ENCODE results near the gene SNAP91. TPM values are rescaled to one million over a fixed set of nuclear protein-coding genes. Genes with fewer than 3 reads are reported as not detected.
"Not testable (repeated sequence)": the region's sequence is repeated elsewhere in the genome, so short reads cannot be mapped to it uniquely, and the experiment has no call there.

The SNAP91 gene
- total RNA-seq, 1 experiment from 2014 or later = not detected

- DNase-seq (ENCODE audit: low read depth) = no peak
Measured at GRCh38 chr6:83633149-83633548, 75.8 kb downstream of the SNAP91 start.

- DNase-seq (ENCODE audit: low read depth) = not testable (repeated sequence)
Measured at GRCh38 chr6:83629908-83630307, 79.0 kb downstream of the SNAP91 start.

GRCh38 chr6:83615025-83615999 is 93.6 kb downstream of the SNAP91 start:
- peak; percentile 39 for DNase-seq (ENCODE audit: low read depth)

- DNase-seq (ENCODE audit: low read depth) = no peak
Measured at GRCh38 chr6:83613378-83613777, 95.5 kb downstream of the SNAP91 start.

- DNase-seq (ENCODE audit: low read depth) = no peak
Measured at GRCh38 chr6:83609248-83609647, 99.7 kb downstream of the SNAP91 start.

GRCh38 chr6:83605517-83605916 is 103.4 kb downstream of the SNAP91 start:
- no peak for DNase-seq (ENCODE audit: low read depth)

- DNase-seq (ENCODE audit: low read depth) = no peak
Measured at GRCh38 chr6:83603551-83603950, 105.3 kb downstream of the SNAP91 start.

GRCh38 chr6:83601119-83601518 is 107.8 kb downstream of the SNAP91 start:
- no peak for DNase-seq (ENCODE audit: low read depth)

- no peak for DNase-seq (ENCODE audit: low read depth)
Measured at GRCh38 chr6:83600459-83600858, 108.4 kb downstream of the SNAP91 start.

GRCh38 chr6:83597511-83597910 is 111.4 kb downstream of the SNAP91 start:
- no peak for DNase-seq (ENCODE audit: low read depth)

GRCh38 chr6:83597051-83597450 is 111.8 kb downstream of the SNAP91 start:
- DNase-seq (ENCODE audit: low read depth) = no peak

- no peak for DNase-seq (ENCODE audit: low read depth)
Measured at GRCh38 chr6:83594941-83595340, 114.0 kb downstream of the SNAP91 start.

- no peak for DNase-seq (ENCODE audit: low read depth)
Measured at GRCh38 chr6:83593395-83593785, 115.5 kb downstream of the SNAP91 start.

GRCh38 chr6:83592770-83593394 is 116.0 kb downstream of the SNAP91 start:
- peak; percentile 45 for DNase-seq (ENCODE audit: low read depth)

- DNase-seq (ENCODE audit: low read depth) = no peak
Measured at GRCh38 chr6:83590416-83590815, 118.5 kb downstream of the SNAP91 start.

GRCh38 chr6:83589076-83589475 is 119.8 kb downstream of the SNAP91 start:
- no peak for DNase-seq (ENCODE audit: low read depth)

- no peak for DNase-seq (ENCODE audit: low read depth)
Measured at GRCh38 chr6:83578057-83578456, 130.8 kb downstream of the SNAP91 start.

- no peak for DNase-seq (ENCODE audit: low read depth)
Measured at GRCh38 chr6:83574783-83575182, 134.1 kb downstream of the SNAP91 start.

GRCh38 chr6:83571663-83572185 is 137.2 kb downstream of the SNAP91 start:
- not testable (repeated sequence) for DNase-seq (ENCODE audit: low read depth)

- DNase-seq (ENCODE audit: low read depth) = no peak
Measured at GRCh38 chr6:83558975-83559374, 149.9 kb downstream of the SNAP91 start.

GRCh38 chr6:83556871-83557270 is 152.0 kb downstream of the SNAP91 start:
- DNase-seq (ENCODE audit: low read depth) = no peak

GRCh38 chr6:83551748-83552147 is 157.2 kb downstream of the SNAP91 start:
- not testable (repeated sequence) for DNase-seq (ENCODE audit: low read depth)

- DNase-seq (ENCODE audit: low read depth) = not testable (repeated sequence)
Measured at GRCh38 chr6:83550482-83550881, 158.4 kb downstream of the SNAP91 start.

All from RPMI7951 (cell line).